Ovary (tissue), 3 donors: Measurements from ENCODE around the gene RGP1.
A peak's percentile ranks its signal among the peaks of the same experiment; 100 is the strongest.

ENCODE experiments used
- EP300 ChIP-seq: sonication (generic); formaldehyde crosslinking; IDR thresholded peaks from one replicate; pipeline ENCODE4 v1.6.1; 2017; ENCODE audit warnings: antibody characterized with exemption
- POLR2A ChIP-seq: fragments of 450-650 bp; IDR thresholded peaks from one replicate; pipeline ENCODE4 v1.6.1; 2017; ENCODE audit warnings: antibody characterized with exemption, mild to moderate bottlenecking, moderate library complexity
- TF ChIP-seq, protein P1 (sequence below), 3 donors: fragments of 450-650 bp in 2 of 3; fragments of 200-600 bp in 1 of 3; IDR thresholded peaks; one replicate each; pipeline versions ENCODE4 v1.5.1 to v1.8.0; 2016 to 2022; ENCODE audit warnings: antibody characterized with exemption in 3 of 3, mild to moderate bottlenecking in 1 of 3
- donor health status: DM: no; HTN: no; CAD: no.

GRCh38 chr9:35728041-35728971 is 20.8 kb upstream of the RGP1 start:
- TF ChIP-seq, protein P1, sequence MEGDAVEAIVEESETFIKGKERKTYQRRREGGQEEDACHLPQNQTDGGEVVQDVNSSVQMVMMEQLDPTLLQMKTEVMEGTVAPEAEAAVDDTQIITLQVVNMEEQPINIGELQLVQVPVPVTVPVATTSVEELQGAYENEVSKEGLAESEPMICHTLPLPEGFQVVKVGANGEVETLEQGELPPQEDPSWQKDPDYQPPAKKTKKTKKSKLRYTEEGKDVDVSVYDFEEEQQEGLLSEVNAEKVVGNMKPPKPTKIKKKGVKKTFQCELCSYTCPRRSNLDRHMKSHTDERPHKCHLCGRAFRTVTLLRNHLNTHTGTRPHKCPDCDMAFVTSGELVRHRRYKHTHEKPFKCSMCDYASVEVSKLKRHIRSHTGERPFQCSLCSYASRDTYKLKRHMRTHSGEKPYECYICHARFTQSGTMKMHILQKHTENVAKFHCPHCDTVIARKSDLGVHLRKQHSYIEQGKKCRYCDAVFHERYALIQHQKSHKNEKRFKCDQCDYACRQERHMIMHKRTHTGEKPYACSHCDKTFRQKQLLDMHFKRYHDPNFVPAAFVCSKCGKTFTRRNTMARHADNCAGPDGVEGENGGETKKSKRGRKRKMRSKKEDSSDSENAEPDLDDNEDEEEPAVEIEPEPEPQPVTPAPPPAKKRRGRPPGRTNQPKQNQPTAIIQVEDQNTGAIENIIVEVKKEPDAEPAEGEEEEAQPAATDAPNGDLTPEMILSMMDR (IDR thresholded peaks at IDR 0.05), result no peak
- TF ChIP-seq EP300 (peak; percentile 7), POLR2A (no peak)
